ENCODE results near the gene BCL7A.

BCL7A gene

GRCh38 chr12:122001466-122002209 is 20.0 kb upstream of the BCL7A start:
- DNase-seq: no peak

- no peak for DNase-seq
Observed at GRCh38 chr12:122003651-122004611, 17.8 kb upstream of the BCL7A start.

- DNase-seq: no peak
Observed at GRCh38 chr12:122004633-122005071, 17.0 kb upstream of the BCL7A start.

- no peak for DNase-seq
Observed at GRCh38 chr12:122005252-122005776, 16.4 kb upstream of the BCL7A start.

- DNase-seq: no peak
Observed at GRCh38 chr12:122006186-122006926, 15.3 kb upstream of the BCL7A start.

GRCh38 chr12:122009741-122010140 is 11.9 kb upstream of the BCL7A start:
- no peak for DNase-seq

- no peak for DNase-seq
Observed at GRCh38 chr12:122012184-122012583, 9.5 kb upstream of the BCL7A start.

GRCh38 chr12:122013136-122013535 is 8.5 kb upstream of the BCL7A start:
- DNase-seq: no peak

GRCh38 chr12:122013791-122014590 is 7.7 kb upstream of the BCL7A start:
- DNase-seq: no peak

GRCh38 chr12:122014781-122015180 is 6.9 kb upstream of the BCL7A start:
- no peak for DNase-seq

GRCh38 chr12:122018457-122018856 is 3.2 kb upstream of the BCL7A start:
- no peak for DNase-seq

- no peak for DNase-seq
Observed at GRCh38 chr12:122018937-122019336, 2.7 kb upstream of the BCL7A start.

- DNase-seq: no peak
Observed at GRCh38 chr12:122020795-122021192, 890 bp upstream of the BCL7A start.

- DNase-seq: no peak
Observed at GRCh38 chr12:122021193-122021821, 377 bp upstream of the BCL7A start.

GRCh38 chr12:122022393-122023338 is 982 bp downstream of the BCL7A start:
- DNase-seq: peak; percentile 76

GRCh38 chr12:122023339-122024131 is 1.9 kb downstream of the BCL7A start:
- DNase-seq: no peak

GRCh38 chr12:122024132-122024785 is 2.6 kb downstream of the BCL7A start:
- DNase-seq: no peak

GRCh38 chr12:122026706-122027333 is 5.1 kb downstream of the BCL7A start:
- DNase-seq: no peak
